VCaP (cell line): ENCODE results near the gene RNF5.

ENCODE experiments used
- H3K27ac ChIP-seq: fragments of 450-650 bp; 2 replicates; pipeline ENCODE4 v1.5.1; 2017
- TF ChIP-seq, protein P1 (sequence below): fragments of 450-650 bp; conservative IDR thresholded peaks from 2 replicates; pipeline ENCODE4 v1.5.1; 2017; ENCODE audit warnings: mild to moderate bottlenecking, moderate library complexity

The RNF5 gene

DNA sequence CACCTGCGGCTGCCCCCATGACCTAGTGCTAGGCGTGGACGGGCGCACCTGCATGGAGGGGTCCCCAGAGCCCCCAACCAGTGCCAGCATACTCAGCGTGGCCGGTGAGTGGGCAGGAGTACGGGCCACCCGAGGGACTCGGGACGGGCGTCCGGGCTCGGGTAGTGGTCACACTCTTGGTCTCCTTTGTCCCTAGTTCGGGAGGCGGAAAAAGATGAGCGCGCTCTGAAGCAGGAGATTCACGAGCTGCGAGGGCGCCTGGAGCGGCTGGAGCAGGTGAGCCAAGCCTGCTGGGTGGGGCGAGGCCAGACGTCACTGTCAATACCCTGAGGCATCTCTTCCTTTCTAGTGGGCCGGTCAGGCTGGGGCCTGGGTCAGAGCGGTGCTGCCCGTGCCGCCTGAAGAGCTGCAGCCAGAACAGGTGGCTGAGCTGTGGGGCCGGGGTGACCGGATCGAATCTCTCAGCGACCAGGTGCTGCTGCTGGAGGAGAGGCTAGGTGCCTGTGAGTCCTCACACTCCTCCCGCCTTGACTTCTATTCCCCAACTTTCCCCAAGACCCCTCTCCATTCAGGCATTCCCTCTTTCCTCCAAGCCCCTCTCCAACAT lies 10.9 kb upstream of the RNF5 start:
- TF ChIP-seq, protein P1, sequence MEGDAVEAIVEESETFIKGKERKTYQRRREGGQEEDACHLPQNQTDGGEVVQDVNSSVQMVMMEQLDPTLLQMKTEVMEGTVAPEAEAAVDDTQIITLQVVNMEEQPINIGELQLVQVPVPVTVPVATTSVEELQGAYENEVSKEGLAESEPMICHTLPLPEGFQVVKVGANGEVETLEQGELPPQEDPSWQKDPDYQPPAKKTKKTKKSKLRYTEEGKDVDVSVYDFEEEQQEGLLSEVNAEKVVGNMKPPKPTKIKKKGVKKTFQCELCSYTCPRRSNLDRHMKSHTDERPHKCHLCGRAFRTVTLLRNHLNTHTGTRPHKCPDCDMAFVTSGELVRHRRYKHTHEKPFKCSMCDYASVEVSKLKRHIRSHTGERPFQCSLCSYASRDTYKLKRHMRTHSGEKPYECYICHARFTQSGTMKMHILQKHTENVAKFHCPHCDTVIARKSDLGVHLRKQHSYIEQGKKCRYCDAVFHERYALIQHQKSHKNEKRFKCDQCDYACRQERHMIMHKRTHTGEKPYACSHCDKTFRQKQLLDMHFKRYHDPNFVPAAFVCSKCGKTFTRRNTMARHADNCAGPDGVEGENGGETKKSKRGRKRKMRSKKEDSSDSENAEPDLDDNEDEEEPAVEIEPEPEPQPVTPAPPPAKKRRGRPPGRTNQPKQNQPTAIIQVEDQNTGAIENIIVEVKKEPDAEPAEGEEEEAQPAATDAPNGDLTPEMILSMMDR: no peak
- no peak overlapping the region for H3K27ac ChIP-seq

DNA sequence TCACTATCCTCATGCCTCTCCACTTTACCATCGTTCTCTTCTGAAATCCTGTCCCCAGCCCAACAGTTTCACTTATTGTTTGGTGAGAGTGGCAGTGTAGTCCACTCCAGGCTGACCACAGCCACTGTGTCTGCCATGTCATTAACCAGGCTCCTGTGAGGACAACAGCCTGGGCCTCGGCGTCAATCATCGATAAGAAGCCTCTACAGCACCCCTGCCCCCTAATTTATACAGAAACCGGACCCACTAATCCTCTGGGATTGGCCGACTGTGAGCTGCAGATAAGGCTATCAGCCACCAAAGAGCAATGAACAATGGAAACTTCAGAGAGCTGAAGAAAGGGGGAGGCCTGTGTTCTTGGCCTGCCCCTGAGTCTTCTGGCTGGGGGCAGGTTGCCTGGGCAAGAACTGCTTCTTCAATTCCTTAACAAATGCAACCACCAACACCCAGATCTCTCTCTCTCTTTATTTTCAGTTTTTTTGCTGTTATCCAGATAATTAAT lies 10.4 kb upstream of the RNF5 start:
- TF ChIP-seq, protein P1: no peak
- no peak overlapping the region for H3K27ac ChIP-seq

DNA sequence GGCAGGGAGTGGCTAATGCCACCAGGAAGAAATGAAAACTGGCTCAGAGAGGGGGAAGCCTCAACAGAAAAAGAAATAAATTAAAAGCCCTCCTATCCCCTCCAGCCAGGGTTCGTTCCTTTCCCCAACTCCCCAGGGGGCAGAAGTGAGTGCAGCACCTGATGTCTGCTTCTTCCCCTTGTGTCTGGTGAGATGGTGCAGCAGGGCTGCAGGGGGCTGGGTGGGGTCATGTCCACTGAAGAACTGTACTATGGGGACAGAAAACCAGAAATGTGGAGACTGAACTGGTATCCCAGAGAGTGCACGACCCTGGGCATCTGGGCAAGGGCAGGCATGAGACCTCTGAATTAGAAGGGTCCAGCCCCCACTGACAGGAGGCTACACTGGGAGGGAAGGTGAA lies 9.9 kb upstream of the RNF5 start:
- TF ChIP-seq, protein P1: no peak
- H3K27ac ChIP-seq: no peak overlapping the region

DNA sequence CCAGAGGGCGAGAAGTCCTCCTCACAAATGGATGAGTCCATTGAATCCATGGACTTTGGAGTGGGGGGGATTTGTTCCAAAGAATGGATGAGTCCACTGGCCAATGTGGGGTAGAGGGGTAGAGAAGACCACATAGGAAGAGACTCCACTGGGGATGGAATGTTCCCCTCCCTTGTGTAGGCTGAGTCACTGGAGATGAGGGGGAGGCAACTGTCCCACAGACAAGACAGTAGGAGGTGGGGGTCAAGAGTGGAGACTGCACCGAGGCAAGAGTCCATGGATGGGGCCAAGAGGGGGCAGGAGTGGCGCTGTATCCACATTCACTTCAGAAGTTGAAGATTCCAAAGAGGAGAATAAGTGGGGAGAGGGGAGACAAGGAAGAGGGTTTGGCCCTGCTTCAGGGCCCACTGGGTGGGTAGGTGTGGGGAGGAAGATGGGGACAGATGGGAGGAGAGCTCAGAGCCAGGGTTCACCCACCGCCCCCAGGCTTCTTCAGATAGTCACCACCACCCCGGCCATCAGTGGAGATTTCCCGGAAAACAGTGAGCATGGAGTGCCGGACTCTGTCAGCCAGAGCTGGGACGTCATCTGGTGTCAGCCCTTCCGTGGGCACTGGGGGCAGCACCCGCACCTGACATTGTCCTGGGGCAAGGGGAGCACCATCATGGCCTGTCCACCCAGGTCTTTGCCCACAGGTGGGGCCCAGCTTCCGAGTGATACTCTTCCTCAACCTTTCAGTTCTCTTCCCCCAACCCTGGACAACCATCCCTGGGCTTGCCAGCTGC lies 9.2 kb upstream of the RNF5 start:
- H3K27ac ChIP-seq: no peak overlapping the region
- TF ChIP-seq, protein P1: no peak

DNA sequence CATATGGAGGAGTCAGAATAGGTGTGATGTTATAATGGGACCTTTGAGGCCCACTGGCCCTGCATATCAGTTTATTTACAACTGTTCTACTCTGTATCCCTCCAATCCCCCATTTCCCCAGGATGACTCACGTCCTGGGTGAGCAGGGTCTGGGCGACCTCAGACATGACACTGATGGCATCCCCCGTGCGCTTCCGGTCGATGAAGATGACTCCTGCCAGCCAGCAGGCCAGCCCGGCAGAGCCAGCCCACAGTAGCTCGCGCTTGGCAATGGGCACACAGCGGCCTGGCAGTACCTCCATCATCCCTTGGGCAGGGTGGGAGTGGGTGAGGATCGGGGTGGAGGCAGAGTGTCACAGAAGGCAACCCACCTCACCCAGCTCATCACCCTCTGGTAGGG lies 7.9 kb upstream of the RNF5 start:
- TF ChIP-seq, protein P1: no peak
- no peak overlapping the region for H3K27ac ChIP-seq

DNA sequence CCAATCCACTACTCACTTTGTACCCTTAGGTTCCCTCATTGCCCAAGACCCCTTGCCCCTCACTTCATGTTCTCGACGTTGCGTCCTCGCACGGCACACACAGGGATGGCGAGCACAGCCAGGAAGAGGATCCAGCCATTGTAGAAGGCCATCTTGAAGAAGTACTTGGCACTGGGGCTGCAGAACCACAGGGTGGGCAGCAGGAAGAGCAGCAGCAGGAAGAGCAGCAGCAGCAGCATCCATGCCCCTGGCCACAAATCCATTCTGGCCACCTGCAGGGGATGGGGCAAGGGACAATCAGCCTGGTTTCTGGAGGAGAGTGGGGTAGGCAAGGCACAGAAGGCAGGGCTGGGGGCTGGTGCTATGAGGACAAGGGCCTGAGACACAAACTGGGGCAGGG lies 7.0 kb upstream of the RNF5 start:
- TF ChIP-seq, protein P1: no peak
- H3K27ac ChIP-seq: no peak overlapping the region

DNA sequence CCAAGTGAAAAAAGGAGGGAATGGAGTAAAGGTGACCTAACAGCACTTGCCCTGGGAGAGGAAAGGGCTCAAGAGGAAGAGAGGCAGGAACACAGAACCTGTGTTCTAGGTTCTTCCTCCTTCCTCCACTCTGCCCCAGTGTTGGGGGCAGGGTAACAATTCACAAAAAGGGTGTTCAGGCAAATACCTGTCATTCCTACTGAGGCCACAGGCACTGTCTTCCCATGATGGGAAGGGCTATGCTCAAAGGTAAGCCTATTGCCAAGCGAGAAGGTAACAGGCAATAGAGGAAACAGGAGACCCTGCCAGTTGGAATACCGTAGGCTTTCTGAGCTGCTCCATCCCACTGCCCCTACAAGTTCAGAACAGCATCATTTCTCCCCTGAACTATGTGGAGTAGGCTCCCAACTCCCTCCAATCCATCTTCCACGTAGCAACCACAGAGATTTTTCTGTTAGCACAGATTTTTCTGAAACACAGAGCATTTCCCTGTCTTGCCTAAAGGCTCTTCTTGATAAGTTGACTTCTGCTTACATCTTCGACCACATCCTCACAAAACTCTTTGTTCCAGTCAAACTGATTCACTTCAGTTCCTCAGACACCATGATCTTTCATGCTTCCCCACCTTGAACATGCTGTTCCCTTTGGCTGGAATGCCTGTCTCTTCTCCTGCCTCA lies 5.0 kb upstream of the RNF5 start:
- H3K27ac ChIP-seq: no peak overlapping the region
- TF ChIP-seq, protein P1: no peak
